ENCODE measurements around the gene DNAH7.

DNAH7 gene

GRCh38 chr2:196076778-196077568 is 8.3 kb upstream of the DNAH7 start:
- no peak for DNase-seq

DNA sequence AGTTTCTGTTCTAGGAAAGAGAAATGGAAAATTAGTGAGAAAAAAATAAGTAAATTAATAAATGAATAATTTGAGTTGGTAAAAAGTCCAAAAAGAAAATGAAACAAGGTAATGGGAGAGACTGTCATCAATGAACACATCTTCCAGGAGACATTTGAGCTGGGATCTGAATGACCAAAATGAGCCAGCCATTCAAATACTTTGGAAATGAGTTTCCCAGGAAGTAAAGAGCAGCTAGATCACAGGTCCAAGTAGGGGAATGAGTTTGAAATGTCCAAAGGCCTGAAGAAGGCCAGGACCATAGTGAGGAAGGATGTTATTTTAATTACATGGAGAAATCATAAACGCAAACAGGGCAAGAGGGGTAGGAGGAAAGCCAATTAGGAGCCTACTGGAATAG is 6.6 kb upstream of the DNAH7 start:
- no peak for DNase-seq

GRCh38 chr2:196074631-196075030 is 6.0 kb upstream of the DNAH7 start:
- DNase-seq = no peak

DNA sequence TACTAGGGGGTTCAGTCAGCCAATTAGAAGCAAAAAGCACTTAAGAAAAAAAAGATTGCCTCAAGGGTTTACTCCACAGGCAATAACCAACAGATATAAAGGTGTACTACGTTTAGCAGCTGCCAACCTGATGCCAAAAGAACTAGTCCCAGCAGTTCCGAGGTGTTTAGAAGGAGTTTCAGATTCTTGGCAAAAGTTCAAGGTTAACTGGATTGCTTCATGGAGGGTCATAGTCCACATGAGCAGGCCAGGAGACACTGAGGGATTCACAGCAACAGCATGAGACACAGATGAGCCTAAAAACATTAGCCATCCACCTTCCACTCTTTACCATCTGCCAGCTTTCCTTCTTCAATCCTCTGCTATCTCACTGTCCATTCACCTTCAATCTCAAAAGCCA is 4.9 kb upstream of the DNAH7 start:
- DNase-seq = no peak

DNA sequence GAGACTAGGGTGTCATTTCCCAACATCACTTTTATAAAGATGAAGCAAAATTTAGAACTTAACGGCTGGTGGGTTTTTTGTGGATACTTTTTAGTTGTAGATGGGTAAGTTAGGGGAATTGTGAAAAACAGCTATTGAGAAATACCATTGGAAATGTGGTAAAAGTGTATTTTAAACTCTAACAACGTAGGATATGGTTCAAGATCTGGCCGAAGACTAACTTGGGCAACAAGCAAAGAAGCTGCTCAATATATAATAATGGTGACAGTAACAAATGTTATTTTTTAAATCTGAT is 1.6 kb downstream of the DNAH7 start:
- no peak for DNase-seq

DNA sequence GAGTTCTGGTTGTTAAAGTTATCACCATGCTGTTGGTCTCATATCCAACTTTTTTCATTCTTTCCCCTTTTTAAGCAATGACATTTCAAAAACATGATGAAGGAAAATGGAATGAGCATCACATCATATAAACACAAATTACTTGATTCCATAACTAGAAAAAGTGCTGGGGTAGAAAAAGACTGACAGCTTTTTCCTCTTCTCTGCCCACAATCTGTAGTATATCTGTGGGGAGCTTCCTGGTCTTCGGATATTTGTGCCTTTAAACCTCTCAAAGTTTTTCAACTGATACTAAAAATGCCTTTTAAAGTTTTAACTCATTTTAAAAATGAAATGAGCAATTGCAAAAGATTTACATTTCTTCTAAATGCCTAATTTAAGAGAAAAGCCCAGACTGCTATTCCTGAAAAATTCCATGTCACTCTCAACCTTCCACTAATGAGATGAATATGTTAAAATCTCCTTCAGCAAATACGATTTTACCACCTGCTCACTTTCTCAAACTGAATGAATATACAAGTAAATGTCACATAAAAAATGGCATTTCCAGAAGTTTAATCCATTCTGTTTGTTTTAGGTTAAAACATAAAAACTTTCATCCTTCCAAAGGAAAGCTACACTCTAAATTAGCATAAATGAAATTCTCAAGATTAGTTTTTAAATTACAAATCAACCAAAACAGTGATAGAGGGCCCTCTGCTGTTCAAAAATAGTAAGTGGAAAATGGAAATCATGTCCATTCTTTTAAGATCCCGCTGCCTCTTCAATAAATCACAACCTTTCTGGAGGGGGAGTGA is 2.1 kb downstream of the DNAH7 start:
- no peak for DNase-seq

DNA sequence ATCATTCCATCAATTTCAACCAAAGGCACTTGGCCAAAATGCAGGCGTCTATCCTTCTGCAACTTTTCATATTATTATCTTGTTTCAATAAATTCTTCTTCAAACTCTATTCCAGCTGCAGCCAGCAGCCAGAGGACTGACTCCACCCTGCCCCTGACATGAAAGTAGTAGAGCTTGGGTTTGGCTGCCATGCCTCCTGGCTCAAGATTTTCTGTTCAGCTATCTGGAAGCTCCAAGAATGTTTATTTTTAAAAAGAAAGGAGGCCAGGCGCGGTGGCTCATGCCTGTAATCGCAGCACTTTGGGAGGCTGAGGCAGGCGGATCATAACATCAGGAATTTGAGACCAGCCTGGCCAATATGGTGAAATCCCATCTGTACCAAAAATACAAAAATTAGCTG is 4.9 kb downstream of the DNAH7 start:
- DNase-seq = no peak

GRCh38 chr2:196059491-196059960 is 9.1 kb downstream of the DNAH7 start:
- DNase-seq = no peak

DNA sequence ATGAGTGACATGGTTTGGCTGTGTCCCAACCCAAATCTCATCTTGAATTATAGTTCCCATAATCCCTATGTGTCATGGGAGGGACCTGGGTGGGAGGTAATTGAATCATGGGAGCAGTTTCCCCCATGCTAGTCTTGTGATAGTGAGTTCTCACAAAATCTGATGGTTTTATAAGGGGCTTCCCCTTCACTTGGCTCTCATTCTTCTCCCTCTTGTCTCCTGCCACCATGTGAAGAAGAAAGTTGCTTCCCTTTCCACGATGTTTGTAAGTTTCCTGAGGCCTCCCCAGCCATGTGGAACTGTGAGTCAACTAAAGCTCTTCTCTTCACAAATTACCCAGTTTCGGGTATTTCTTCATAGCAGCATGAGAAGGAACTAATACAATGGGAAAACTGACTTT is 14.0 kb downstream of the DNAH7 start:
- no peak for DNase-seq

- DNase-seq = no peak
Measured at GRCh38 chr2:196046123-196046917, 22.3 kb downstream of the DNAH7 start.

GRCh38 chr2:196041786-196042185 is 26.9 kb downstream of the DNAH7 start:
- no peak for DNase-seq

DNA sequence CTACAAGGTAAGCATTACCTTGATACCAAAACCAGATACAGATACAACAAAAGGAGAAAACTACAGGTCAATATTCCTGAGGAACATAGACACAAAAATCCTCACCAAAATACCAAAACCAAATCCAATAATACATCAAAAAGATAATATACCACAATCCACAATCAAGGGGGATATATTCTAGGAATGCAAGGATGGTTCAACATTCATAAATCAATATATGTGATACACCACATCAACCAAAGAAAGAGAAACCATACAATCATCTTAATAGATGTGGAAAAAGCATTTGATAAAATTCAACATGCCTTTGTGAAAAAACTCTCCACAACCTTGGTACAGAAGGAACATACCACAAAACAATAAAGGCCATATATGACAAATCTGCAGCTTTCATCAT is 28.4 kb downstream of the DNAH7 start:
- DNase-seq = no peak

DNA sequence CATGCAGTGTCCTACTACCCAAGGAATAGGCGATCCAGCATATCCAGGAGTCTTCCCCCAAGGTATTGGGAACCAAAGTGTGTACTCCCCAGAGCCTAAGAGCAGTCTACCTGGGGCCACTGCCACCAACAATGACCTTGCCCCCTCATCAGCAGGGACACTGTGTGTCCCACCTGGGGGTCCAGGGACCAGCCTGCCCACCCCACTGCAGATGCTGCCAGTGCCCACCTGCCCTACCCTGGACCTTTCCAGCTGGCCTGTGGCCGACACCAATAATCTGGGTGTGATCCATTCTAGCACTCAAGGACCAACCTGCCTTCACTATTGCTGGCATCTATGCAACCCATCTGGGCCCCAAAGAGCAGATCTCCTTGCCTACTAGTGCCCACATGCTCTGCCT is 32.2 kb downstream of the DNAH7 start:
- DNase-seq = no peak

DNA sequence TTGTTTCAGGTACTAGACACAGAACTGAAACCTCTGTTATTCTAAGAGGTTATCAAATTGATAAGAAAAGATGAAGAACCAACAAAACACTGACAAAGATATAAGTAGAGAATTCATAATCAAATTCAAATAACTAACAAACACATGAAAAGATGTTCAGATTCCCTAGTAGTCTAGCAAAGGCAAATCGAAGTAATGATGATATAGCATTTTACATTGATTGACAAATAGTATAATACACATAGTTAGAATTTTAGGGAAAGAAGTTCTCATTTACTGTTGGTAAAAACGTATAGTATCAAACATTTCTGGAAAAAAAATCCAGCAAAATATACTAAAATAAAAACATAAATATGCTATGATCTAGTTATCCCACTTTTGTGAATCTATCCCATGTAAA is 50.6 kb downstream of the DNAH7 start:
- DNase-seq = no peak

DNA sequence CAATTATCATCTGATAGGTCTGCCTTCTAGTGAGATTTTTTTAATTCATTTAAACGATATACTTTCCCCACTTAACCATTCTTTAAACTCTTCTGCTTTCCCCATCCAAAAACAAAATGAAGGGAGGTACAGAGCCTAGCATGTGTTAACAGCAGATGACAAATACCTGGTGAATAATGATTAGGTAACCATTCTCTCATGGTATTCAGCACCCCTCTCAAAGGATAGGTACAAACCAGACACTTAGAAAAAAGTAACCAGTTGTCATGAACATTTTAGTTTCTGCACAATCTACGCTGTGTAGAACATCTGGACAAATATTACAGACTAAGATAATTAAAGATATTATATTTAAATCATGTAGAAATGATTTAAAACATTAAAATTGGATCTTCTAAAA is 56.3 kb downstream of the DNAH7 start:
- DNase-seq = no peak

GRCh38 chr2:196000551-196000950 is 68.1 kb downstream of the DNAH7 start:
- no peak for DNase-seq

GRCh38 chr2:195998070-195998469 is 70.6 kb downstream of the DNAH7 start:
- DNase-seq = no peak

GRCh38 chr2:195995499-195995898 is 73.1 kb downstream of the DNAH7 start:
- DNase-seq = no peak

DNA sequence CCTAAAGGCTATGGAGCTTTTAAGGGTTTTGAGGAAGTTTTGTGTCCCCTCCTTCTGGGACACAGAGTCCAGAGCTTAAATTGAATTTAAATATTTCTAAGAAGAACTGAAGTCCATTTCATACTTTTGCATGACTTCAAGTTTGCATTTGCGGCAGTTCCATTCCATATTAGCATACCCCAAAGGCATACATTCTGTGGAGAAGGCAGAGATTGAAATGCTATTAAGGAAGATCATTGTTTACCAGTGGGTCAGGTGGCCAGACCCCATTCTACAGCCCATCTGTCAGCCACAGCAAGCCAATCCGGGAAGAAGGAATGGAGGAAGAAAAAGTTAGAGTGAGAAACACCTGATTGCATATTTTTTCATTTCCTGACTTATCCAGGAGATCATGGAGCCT is 75.0 kb downstream of the DNAH7 start:
- no peak for DNase-seq

DNA sequence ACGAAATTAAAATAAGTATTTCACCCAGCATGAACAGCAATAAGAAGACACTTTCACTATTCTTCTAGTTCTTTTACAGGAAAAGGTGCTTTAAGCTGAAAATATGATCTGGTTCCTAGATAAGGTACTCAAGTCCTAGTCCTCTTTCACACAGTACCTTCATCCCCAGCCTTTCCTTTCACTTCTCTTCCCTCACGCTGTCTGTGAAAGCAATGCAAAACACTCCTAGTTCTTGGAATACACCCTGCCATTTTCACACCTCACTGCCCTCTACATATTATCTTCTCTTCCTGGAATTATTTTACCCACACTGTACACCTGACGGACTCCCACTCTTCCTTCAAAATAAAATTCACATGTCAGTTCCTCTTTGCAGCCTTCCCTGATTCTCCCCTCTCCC is 82.9 kb downstream of the DNAH7 start:
- no peak for DNase-seq

GRCh38 chr2:195984923-195985726 is 83.5 kb downstream of the DNAH7 start:
- DNase-seq = no peak

- DNase-seq = no peak
Measured at GRCh38 chr2:195967336-195967735, 101.3 kb downstream of the DNAH7 start.

DNA sequence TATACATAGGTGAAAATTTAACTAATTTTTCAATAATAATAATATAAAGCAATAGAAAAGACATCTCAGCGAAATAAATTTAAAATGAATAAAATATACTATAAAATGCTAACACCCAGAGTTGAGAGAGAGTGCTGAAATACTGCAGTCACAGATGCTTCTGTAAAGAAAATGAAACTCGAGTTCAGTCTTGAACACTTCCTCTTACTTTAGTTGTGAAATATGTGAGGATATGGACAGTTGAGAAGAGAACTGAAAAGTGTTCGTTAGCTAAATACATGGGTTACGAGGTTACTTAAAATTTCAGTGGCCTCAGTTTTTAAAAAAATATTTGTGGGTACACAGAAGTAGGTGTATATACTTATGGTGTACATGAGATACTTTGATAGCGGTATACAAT is 106.8 kb downstream of the DNAH7 start:
- no peak for DNase-seq

Data from stimulated activated CD4-positive, alpha-beta T cell treated with anti-CD3 and anti-CD28 coated beads, Interleukin-4, amount 100 ng/mL, for 4 hours (primary cell).